Right ventricle myocardium inferior (tissue), 1 donor: ENCODE data around the gene GALNTL6. TPM values are rescaled to one million over a fixed set of nuclear protein-coding genes. Genes with fewer than 3 reads are reported as not detected.

Experiments used
- ATAC-seq: fragments of 200-7000 bp; cut with Tn5 transposase; one replicate; pipeline ENCODE4 v1.9.1; 2020; ENCODE audit warnings: mild to moderate bottlenecking, moderate library complexity
- DNase-seq: peaks from one replicate; pipeline ENCODE4 v3.0.0; 2021; ENCODE audit errors: missing footprints
- intact Hi-C: fragments of 100-400 bp; cut with DNase I; formaldehyde crosslinking; loops from one replicate; pipeline ENCODE4 v1.11.0; 2022
- total RNA-seq: library from RNA; stranded (reverse); fragmentation: NEBNext Ultra II Directional; extraction: Animal tissue kit (Norgen Biotek cat#: 25700); gene quantifications from one replicate; pipeline ENCODE4 v1.2.1, GENCODE V29; 2021
- donor health status: DM: no; HTN: yes; CAD: no; lungs with severe emphysema.

GALNTL6 gene
- total RNA-seq, 1 donor from 2014 or later, result not detected

DNA sequence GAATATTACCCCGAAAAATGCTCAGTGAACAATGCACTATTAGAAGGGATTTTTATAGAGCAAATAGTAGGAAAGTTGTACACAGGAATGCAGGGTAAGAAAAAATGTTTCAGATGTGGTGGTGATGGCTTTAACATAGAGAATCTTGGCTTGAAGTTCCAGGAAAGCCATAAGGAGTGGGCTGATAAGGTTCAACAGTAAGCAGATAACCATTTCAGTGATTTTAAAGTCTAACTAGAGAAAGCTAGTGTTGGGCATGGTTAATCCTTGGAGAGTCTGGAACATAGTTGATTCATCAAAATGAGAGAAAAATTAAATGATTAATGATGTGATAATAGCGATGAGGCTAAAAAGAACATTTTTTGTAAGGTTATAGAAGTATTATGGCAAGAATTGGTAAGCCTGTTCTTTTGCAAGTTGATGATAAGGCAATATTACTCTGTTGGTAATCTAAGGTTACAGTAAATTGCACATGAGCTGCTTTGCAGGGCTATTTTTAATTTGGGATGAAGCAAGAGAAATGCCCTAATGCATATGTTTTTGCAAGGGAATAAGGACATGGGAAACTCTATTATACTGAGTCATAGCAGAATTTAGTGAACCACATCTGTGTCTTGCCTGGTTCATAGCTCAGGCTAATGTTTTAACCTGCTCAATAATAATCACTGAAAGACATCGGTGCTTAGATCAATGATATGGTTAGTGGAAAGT is 44.3 kb downstream of the GALNTL6 start:
- no peak for ATAC-seq

DNA sequence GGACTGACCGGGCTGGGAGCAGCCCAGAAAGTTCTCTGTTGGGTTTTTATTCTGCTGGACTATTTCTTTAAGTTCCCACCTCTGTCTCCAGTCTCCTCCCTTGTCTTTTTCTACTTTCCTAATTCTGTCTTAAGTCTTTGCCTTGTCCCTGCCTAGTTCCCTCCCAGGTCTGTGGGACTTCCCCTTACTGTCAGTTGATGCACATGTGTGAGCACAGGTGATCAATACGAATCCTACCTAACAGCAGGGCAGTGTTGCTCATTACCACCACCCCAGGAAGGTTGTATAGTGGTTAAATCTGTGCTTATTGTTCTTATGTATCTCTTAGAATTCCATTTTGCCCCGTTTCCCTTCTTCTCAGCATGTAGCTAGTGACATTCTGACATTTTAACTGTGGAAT is 62.1 kb downstream of the GALNTL6 start:
- DNase-seq (no peak), ATAC-seq (no peak)
- intact Hi-C loops, result no loop called here

More for the DNA sequence above, 44.3 kb downstream of the GALNTL6 start:
- intact Hi-C loops, result no loop called here
- DNase-seq, result no peak

- DNase-seq (no peak), ATAC-seq (no peak)
- intact Hi-C loops, result no loop called here
Observed at GRCh38 chr4:171876636-171877035, 63.4 kb downstream of the GALNTL6 start.

DNA sequence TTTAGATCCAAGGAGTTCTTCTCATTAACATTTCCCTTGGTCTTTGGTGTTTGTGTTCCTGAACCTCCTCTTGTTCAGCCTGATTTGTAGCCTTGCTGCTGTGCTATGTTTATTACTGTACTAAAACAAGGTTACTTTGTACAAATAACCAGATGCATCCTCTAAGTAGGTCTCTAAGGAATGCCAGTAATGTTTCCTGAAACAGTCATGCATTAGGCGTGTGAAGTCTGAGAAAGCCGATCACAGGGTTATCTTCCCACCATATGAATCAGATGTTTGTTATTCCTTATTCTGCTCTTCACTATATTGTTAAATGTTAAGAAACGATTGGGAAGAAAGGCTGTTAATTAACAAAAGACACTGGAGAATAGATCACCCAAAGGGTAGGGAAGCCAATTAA is 66.9 kb downstream of the GALNTL6 start:
- DNase-seq (no peak), ATAC-seq (no peak)
- intact Hi-C loops, result no loop called here

GRCh38 chr4:171889681-171890080 is 76.5 kb downstream of the GALNTL6 start:
- intact Hi-C loops, result no loop called here
- no peak for ATAC-seq
- no peak for DNase-seq

DNA sequence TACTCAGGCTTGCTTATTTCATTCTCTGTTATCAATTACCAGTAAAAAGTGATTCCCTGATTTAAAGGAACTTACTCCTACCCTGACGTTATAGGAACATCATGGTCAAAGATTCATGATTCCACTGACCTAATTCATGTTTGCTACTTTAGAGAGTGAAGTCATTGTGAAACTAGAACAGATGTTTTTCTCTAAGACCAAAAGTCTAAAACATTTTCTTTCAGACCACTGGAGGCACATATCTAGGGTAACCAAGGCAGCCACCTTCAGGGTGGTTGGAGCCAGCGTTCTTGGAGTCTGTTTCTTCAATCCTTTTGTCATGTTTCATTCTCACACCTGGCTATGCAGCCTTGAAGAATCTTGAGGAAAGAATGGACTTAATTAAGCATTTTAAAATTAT is 77.8 kb downstream of the GALNTL6 start:
- DNase-seq (no peak), ATAC-seq (no peak)
- intact Hi-C loops, result no loop called here

GRCh38 chr4:171896426-171896825 is 83.2 kb downstream of the GALNTL6 start:
- intact Hi-C loops, result no loop called here
- DNase-seq, result no peak
- no peak for ATAC-seq

DNA sequence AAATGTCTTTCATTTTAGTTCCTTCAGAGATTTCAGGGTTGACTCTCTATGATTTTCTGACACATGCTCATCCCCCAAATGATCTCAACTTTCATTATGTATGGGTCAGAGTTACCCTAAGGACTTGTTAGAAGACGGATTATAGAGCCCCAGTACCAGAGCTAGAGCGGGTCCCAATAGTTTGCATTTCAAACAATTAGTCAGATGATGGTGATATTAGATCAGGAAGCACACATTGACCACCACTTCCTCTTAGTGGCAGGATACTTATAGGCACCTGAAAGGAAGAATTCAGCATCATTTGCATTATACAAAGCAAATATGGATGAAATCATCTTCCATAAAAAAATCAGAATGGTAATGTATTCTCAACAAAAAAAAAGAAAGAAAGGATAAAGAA is 106.1 kb downstream of the GALNTL6 start:
- DNase-seq, result no peak
- intact Hi-C loops, result no loop called here
- ATAC-seq, result no peak

DNA sequence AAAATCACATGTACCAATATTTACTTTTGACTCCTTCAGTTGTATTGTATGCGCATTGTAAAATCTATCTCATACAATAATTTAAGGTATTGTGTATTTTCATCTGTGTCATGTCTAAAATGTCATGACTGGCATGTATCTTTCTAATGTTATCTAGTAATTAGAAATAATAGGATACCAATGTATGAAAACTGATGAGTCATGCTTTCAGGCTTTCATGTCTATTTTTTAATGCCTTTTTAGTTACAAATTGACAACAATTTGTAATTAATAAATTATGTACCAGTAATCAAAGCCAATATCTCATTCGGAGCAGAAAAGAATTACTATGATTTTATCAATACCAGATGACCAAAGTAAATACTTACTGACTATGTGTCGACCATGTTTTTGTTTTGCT is 107.7 kb downstream of the GALNTL6 start:
- intact Hi-C loops, result no loop called here
- no peak for ATAC-seq
- no peak for DNase-seq

DNA sequence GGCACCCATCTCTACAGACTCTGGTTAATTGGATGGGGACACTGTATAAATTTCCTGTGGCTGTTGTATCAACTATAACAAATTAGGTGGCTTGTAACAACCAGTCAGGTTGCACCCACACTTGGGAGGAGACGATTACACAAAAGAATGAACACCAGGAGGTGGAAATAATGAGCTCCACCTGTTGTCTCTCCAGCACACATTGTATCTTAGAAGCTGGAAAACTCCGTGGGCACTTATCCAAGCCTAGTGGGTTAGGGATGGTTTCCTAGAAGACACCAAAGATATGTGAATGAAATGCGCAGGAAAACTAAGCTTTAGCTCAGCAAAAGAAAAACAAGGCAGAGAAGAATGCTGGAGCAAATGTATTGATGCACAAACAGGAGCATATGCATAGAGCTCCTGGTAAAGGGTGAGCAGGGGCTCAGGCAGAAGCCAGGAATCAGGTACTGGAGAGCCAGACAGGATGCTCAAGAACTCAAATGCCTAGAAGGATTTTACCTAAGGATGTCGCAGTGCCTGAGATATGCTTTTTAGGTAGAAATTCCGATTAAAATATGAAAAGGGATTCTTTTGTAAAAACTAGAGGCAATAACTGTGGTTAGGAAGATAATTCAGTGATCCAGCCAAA is 111.7 kb downstream of the GALNTL6 start:
- intact Hi-C loops, result no loop called here
- no peak for DNase-seq
- ATAC-seq, result no peak

DNA sequence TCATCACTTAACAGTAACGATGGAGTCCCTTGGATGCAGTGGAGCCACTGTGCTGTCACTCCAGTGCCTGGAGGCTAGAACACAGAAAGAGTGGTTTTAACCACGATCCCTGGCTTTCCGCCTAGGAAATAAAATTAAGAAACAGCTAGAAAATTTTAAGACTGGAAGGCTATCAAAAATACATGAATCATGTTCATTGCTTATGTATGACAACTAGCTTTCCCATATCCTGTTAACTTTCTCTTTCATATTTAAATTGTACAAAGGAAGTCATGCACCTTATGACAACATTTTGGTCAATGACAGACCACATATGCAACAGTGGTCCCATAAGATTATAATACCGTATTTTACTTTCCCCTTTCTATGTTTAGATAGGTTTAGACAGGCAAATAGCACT is 115.1 kb downstream of the GALNTL6 start:
- no peak for DNase-seq
- no peak for ATAC-seq
- intact Hi-C loops, result no loop called here

- intact Hi-C loops, result no loop called here
- DNase-seq (no peak), ATAC-seq (no peak)
Observed at GRCh38 chr4:171929477-171929876, 116.3 kb downstream of the GALNTL6 start.

- DNase-seq (no peak), ATAC-seq (no peak)
- intact Hi-C loops, result no loop called here
Observed at GRCh38 chr4:171929907-171930306, 116.7 kb downstream of the GALNTL6 start.

DNA sequence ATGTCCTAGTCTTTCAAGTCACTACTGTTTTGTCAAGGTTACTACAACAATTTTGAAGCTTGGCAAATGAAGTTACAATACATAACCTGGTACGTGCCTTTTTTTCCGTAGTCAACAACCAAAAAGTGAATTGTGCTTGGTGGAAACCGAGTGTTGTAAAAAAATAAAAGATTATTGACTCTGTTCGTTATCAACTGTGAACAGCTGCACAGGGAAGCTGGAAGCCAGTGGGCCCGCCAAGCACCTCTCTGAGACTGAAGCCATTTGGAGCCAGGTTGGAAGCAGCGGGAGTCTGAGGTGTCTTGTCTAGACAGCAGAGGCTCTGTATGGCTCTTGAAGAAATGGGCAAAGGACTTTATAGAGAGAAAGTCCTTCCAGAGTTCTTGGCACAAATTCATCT is 119.0 kb downstream of the GALNTL6 start:
- intact Hi-C loops, result no loop called here

DNA sequence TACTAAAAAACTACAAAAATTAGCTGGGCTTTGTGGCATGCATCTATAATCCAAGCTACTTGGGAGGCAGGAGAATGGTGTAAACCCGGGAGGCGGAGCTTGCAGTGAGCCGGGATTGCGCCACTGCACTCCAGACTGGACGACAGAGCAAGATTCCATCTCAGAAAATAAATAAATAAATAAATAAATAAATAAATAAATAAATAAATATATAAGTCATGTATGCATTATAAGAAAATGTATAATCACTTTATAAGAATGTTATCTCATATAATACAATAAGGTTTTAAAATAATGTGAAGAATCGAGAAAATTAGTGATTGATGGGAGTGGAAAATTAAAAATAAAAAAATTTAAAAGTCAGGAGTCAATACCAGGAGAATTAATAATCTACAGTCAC is 127.5 kb downstream of the GALNTL6 start:
- no peak for DNase-seq
- intact Hi-C loops, result no loop called here
- no peak for ATAC-seq

More for the DNA sequence above, 119.0 kb downstream of the GALNTL6 start:
- ATAC-seq (no peak), DNase-seq (no peak)

DNA sequence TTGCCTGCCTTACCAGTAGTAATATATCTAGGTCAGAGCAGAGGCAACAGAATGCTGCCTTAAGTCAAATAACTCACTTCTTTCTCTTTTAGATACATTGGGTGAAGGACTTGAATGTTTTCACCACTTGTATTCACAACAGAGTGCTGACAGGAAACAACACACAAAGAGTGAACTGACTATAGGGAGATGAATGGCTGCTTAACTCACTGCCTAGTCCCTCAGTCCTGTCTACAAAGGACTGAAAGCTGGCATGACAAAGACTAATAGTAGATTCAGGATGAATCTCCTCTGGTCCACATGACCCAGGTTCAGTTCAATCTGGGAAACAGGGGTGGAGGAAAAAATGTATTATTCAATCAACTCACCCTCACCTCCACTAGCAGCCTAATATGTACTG is 134.2 kb downstream of the GALNTL6 start:
- ATAC-seq (no peak), DNase-seq (no peak)
- intact Hi-C loops, result no loop called here

- intact Hi-C loops, result no loop called here
- DNase-seq, result no peak
- ATAC-seq, result no peak
Observed at GRCh38 chr4:171948038-171948437, 134.8 kb downstream of the GALNTL6 start.

GRCh38 chr4:171954650-171955049 is 141.4 kb downstream of the GALNTL6 start:
- DNase-seq, result no peak
- intact Hi-C loops, result no loop called here
- no peak for ATAC-seq

GRCh38 chr4:171956678-171957077 is 143.5 kb downstream of the GALNTL6 start:
- no peak for DNase-seq
- intact Hi-C loops, result no loop called here
- no peak for ATAC-seq

DNA sequence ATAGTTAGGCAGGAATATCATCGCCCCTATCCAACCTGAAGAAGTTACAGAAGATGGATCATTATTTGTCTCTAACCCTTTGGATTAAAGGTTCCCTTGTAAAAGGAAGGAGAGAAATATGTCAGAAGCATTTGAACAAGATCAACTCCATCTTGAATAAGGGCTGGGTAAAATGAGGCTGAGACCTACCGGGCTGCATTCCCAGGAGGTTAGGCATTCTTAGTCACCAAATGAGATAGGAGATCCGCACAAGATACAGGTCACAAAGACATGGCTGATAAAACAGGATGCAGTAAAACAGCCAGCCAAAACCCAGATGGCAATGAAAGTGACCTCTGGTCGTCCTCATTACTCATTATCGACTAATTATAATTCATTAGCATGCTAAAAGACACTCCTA is 148.9 kb downstream of the GALNTL6 start:
- intact Hi-C loops, result no loop called here
- ATAC-seq (no peak), DNase-seq (no peak)

DNA sequence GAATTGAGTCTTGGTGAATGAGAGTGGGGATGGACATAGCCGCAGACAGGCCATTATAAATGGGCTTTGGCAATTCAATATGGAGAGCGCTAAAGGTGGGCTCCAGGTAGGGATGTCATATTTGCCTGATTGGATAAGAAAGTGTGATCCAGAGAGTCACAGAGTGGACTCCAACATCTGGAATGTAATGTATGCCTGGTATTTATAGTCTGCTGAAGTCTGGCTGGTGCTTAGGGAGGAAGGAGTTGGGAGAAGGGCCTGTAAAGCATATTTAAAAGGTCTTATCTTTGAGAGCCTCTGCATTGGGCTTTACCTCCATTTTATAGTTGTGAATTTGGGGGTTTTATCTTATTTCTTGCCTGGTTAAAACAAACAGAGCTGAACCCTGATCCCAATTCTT is 153.2 kb downstream of the GALNTL6 start:
- intact Hi-C loops, result no loop called here
- no peak for DNase-seq
- ATAC-seq, result no peak
